HL-60 (cell line): Measurements from ENCODE around the gene AURKA.

Source experiments
- CTCF ChIP-seq: IDR thresholded peaks from one replicate; pipeline ENCODE4 v1.5.1; 2011; ENCODE audit warnings: low read length, control low read depth, inconsistent platforms; ENCODE audit not compliant: insufficient read depth
- POLR2AphosphoS5 ChIP-seq: IDR thresholded peaks from 2 replicates; pipeline ENCODE4 v1.6.1; 2012; ENCODE audit warnings: low read depth
- REST ChIP-seq: IDR thresholded peaks from 2 replicates; pipeline ENCODE4 v1.6.1; 2012; ENCODE audit warnings: low read depth; ENCODE audit not compliant: insufficient replicate concordance
- SPI1 ChIP-seq: IDR thresholded peaks from 2 replicates; pipeline ENCODE4 v1.6.1; 2012; ENCODE audit warnings: low read depth, mild to moderate bottlenecking, borderline replicate concordance

- TF ChIP-seq CTCF (no peak), REST (no peak), POLR2AphosphoS5 (no peak), SPI1 (no peak)
Measured at GRCh38 chr20:56389807-56390206, 2.2 kb downstream of the AURKA start.
